Measurements from ENCODE around the gene KCNS3. TPM values are rescaled to one million over a fixed set of nuclear protein-coding genes. Genes with fewer than 3 reads are reported as not detected.

The KCNS3 gene
- total and polyA plus RNA-seq, 4 donors = 15.4 to 45.9 (median 20.8) TPM

GRCh38 chr2:17851731-17852585 lies 26.5 kb upstream of the KCNS3 start:
- DNase-seq (peak; percentile 57 to 68 (median 68)), ATAC-seq (ENCODE audit: insufficient read depth, low FRiP score) (peak; percentile 86)
- 43 to 47% methylated on average over 9 of the region's 9 CpGs for WGBS, 2 donors

GRCh38 chr2:17853799-17854198 lies 24.7 kb upstream of the KCNS3 start:
- H3K27me3 ChIP-seq (ENCODE audit: control insufficient read depth in 3 of 3, insufficient read depth in 3 of 3, low read length in 2 of 3) = no peaks in the 10 kb centered on the region
- no peak for ATAC-seq (ENCODE audit: insufficient read depth, low FRiP score)
- no peak overlapping the region for H3K9ac ChIP-seq (ENCODE audit: insufficient read depth in 1 of 2, low read length in 2 of 2)
- H3K4me1 ChIP-seq (ENCODE audit: control insufficient read depth in 5 of 5, insufficient read depth in 5 of 5, low read length in 5 of 5) = no peaks in the 10 kb centered on the region
- H3K27ac ChIP-seq (ENCODE audit: low read depth in 1 of 2, low read length in 1 of 2) = no peak overlapping the region
- DNase-seq = no peak
- no peaks in the 10 kb centered on the region for H3K36me3 ChIP-seq (ENCODE audit: control insufficient read depth in 4 of 4, insufficient read depth in 4 of 4, low read length in 4 of 4)
- peaks cover 0 to 1% (median 0%) of the 10 kb centered on the region in 4 donors for H3K9me3 ChIP-seq (ENCODE audit: control insufficient read depth in 4 of 4, insufficient read depth in 3 of 4, low read length in 3 of 4)
- WGBS, 2 donors = 79% methylated on average over 4 of the region's 4 CpGs
- H3K4me3 ChIP-seq = no peak overlapping the region
- no peak for TF ChIP-seq CTCF (IDR thresholded peaks at IDR 0.05; ENCODE audit: control extremely low read depth, extremely low read depth)

More at GRCh38 chr2:17851731-17852585, 26.5 kb upstream of the KCNS3 start:
- H3K27ac ChIP-seq (ENCODE audit: low read depth in 1 of 2, low read length in 1 of 2) = no peak overlapping the region
- H3K9me3 ChIP-seq (ENCODE audit: control insufficient read depth in 4 of 4, insufficient read depth in 3 of 4, low read length in 3 of 4) = peaks cover 0 to under 1% (median 0%) of the 10 kb centered on the region in 4 donors
- no peak overlapping the region for H3K4me3 ChIP-seq
- no peaks in the 10 kb centered on the region for H3K4me1 ChIP-seq (ENCODE audit: control insufficient read depth in 5 of 5, insufficient read depth in 5 of 5, low read length in 5 of 5)
- no peaks in the 10 kb centered on the region for H3K27me3 ChIP-seq (ENCODE audit: control insufficient read depth in 3 of 3, insufficient read depth in 3 of 3, low read length in 2 of 3)
- H3K36me3 ChIP-seq (ENCODE audit: control insufficient read depth in 4 of 4, insufficient read depth in 4 of 4, low read length in 4 of 4) = no peaks in the 10 kb centered on the region
- TF ChIP-seq CTCF (IDR thresholded peaks at IDR 0.05; ENCODE audit: control extremely low read depth, extremely low read depth) = peak; percentile 83
- H3K9ac ChIP-seq (ENCODE audit: insufficient read depth in 1 of 2, low read length in 2 of 2) = no peak overlapping the region

- no peaks in the 10 kb centered on the region for H3K36me3 ChIP-seq (ENCODE audit: control insufficient read depth in 4 of 4, insufficient read depth in 4 of 4, low read length in 4 of 4)
- peaks cover 0 to 3% (median 0%) of the 10 kb centered on the region in 3 donors for H3K27me3 ChIP-seq (ENCODE audit: control insufficient read depth in 3 of 3, insufficient read depth in 3 of 3, low read length in 2 of 3)
- H3K4me1 ChIP-seq (ENCODE audit: control insufficient read depth in 5 of 5, insufficient read depth in 5 of 5, low read length in 5 of 5) = no peaks in the 10 kb centered on the region
- no peak overlapping the region for H3K27ac ChIP-seq (ENCODE audit: low read depth in 1 of 2, low read length in 1 of 2)
- peaks cover 0 to 1% (median 0%) of the 10 kb centered on the region in 4 donors for H3K9me3 ChIP-seq (ENCODE audit: control insufficient read depth in 4 of 4, insufficient read depth in 3 of 4, low read length in 3 of 4)
- H3K4me3 ChIP-seq = no peak overlapping the region
- no peak for TF ChIP-seq CTCF (IDR thresholded peaks at IDR 0.05; ENCODE audit: control extremely low read depth, extremely low read depth)
- ATAC-seq (ENCODE audit: insufficient read depth, low FRiP score) = no peak
- H3K9ac ChIP-seq (ENCODE audit: insufficient read depth in 1 of 2, low read length in 2 of 2) = no peak overlapping the region
- WGBS, 2 donors = 50 to 56% methylated on average over 3 of the region's 3 CpGs
- no peak for DNase-seq
Measured at GRCh38 chr2:17857021-17857420, 21.4 kb upstream of the KCNS3 start.
